Suprapubic skin (tissue), 4 donors: Measurements from ENCODE around the gene ACO2. TPM values are rescaled to one million over a fixed set of nuclear protein-coding genes. Genes with fewer than 3 reads are reported as not detected.

Source experiments
- DNase-seq, 2 donors: peaks; one replicate each; pipeline ENCODE4 v3.0.0-alpha.2; 2019; ENCODE audit warnings: low spot score in 2 of 2
- H3K27ac ChIP-seq: fragments of 200-600 bp; sonication (generic); one replicate; pipeline ENCODE4 v1.5.1; 2019
- H3K27me3 ChIP-seq: fragments of 200-600 bp; sonication (generic); one replicate; pipeline ENCODE4 v1.5.1; 2019
- H3K36me3 ChIP-seq: fragments of 200-600 bp; sonication (generic); one replicate; pipeline ENCODE4 v1.5.1; 2019
- H3K4me1 ChIP-seq: fragments of 200-600 bp; sonication (generic); one replicate; pipeline ENCODE4 v1.5.1; 2019
- H3K4me3 ChIP-seq: fragments of 200-600 bp; sonication (generic); one replicate; pipeline ENCODE4 v1.5.1; 2019; ENCODE audit warnings: mild to moderate bottlenecking
- H3K9me3 ChIP-seq: fragments of 200-600 bp; sonication (generic); one replicate; pipeline ENCODE4 v1.5.1; 2019
- EP300 ChIP-seq: sonication (generic); formaldehyde crosslinking; IDR thresholded peaks from one replicate; pipeline ENCODE4 v1.6.1; 2017; ENCODE audit warnings: antibody characterized with exemption
- POLR2A ChIP-seq, 2 donors: fragments of 450-650 bp; IDR thresholded peaks; one replicate each; pipeline ENCODE4 v1.6.1; 2017; ENCODE audit warnings: antibody characterized with exemption in 2 of 2, mild to moderate bottlenecking in 2 of 2, moderate library complexity in 2 of 2
- POLR2AphosphoS5 ChIP-seq, 3 donors: sonication (generic); formaldehyde crosslinking; IDR thresholded peaks; one replicate each; pipeline ENCODE4 v1.6.1; 2017; ENCODE audit warnings: antibody characterized with exemption in 3 of 3
- WGBS: methylation state at CpG from one replicate; pipeline ENCODE4 v1.1.5; 2018; 5-methylcytosine and 5-hydroxymethylcytosine counted together
- total RNA-seq, 4 donors: library from RNA; depleted of rRNA; stranded (reverse); fragments of >200 nt; gene quantifications; one replicate each; pipeline ENCODE4 v1.1.0, GENCODE V29; 2016
- TF ChIP-seq, protein P1 (sequence below), 2 donors: fragments of 200-600 bp in 1 of 2; fragments of 450-650 bp in 1 of 2; sonication (generic) in 1 of 2; IDR thresholded peaks; one replicate each; pipeline ENCODE4 v1.5.1; 2016 to 2019; ENCODE audit warnings: antibody characterized with exemption in 2 of 2, mild to moderate bottlenecking in 1 of 2, moderate library complexity in 1 of 2

ACO2 gene
- total RNA-seq, 4 donors from 2014 or later: 67.4 to 81.9 (median 75.9) TPM

DNA sequence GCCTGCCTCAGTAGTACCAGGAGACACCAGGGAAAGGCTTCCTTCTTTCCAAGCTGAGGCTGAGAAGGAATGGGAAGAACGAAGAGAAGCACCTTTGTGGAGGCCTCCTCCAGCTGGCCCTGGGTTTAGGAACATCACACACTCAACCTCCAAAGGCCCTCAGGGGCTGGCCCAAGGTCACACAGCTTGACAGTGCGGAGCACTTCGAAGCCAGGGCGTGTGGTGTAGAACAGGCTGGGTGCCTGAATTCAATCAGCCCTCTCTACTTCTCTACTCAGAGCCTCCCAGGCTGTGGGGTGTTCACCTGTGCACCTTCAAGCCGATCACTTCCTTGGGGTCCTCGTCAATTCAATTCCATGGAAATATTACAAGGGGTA lies 91.2 kb downstream of the ACO2 start:
- Histone ChIP-seq H3K4me1 (peaks cover 6% of the 10 kb centered on the region), H3K4me3 (no peak overlapping the region), H3K27me3 (peaks cover 21% of the 10 kb centered on the region), H3K9me3 (no peaks in the 10 kb centered on the region), H3K27ac (no peak overlapping the region), H3K36me3 (no peaks in the 10 kb centered on the region)
- WGBS: 36% methylated on average over 4 of the region's 6 CpGs
- TF ChIP-seq, protein P1, sequence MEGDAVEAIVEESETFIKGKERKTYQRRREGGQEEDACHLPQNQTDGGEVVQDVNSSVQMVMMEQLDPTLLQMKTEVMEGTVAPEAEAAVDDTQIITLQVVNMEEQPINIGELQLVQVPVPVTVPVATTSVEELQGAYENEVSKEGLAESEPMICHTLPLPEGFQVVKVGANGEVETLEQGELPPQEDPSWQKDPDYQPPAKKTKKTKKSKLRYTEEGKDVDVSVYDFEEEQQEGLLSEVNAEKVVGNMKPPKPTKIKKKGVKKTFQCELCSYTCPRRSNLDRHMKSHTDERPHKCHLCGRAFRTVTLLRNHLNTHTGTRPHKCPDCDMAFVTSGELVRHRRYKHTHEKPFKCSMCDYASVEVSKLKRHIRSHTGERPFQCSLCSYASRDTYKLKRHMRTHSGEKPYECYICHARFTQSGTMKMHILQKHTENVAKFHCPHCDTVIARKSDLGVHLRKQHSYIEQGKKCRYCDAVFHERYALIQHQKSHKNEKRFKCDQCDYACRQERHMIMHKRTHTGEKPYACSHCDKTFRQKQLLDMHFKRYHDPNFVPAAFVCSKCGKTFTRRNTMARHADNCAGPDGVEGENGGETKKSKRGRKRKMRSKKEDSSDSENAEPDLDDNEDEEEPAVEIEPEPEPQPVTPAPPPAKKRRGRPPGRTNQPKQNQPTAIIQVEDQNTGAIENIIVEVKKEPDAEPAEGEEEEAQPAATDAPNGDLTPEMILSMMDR (IDR thresholded peaks at IDR 0.05): no peak
- TF ChIP-seq POLR2AphosphoS5 (IDR thresholded peaks at IDR 0.05): no peak
- TF ChIP-seq EP300: no peak
- TF ChIP-seq POLR2A (IDR thresholded peaks at IDR 0.05): no peak
- no peak for DNase-seq

DNA sequence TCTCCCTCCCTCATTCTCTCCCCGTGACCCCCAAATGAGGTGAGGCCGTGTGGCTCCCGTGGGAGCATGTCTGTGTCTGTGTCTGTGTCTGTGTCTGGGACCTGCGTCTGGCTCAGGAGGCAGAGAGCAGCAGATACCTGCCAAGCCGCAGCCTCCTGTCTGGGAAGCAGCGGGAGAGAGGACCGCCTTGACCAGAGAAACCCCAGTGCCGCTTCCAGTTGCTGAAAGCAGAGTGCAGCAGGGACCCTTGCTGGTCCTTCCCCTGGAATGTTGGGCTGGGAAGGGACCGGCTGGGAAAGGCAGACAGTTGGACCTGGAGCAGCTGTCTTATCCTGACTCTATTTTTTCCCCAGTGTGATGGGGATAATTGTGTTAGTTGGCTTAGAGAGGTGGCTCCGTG lies 92.4 kb downstream of the ACO2 start:
- Histone ChIP-seq H3K9me3 (no peaks in the 10 kb centered on the region), H3K27me3 (peaks cover 21% of the 10 kb centered on the region), H3K27ac (no peak overlapping the region), H3K36me3 (no peaks in the 10 kb centered on the region), H3K4me3 (no peak overlapping the region), H3K4me1 (peaks cover 6% of the 10 kb centered on the region)
- TF ChIP-seq, protein P1 (IDR thresholded peaks at IDR 0.05): no peak
- TF ChIP-seq POLR2A (IDR thresholded peaks at IDR 0.05) (no peak), EP300 (no peak), POLR2AphosphoS5 (IDR thresholded peaks at IDR 0.05) (no peak)
- DNase-seq: no peak
- WGBS: 61% methylated on average over 4 of the region's 10 CpGs

GRCh38 chr22:41561788-41562187 lies 92.9 kb downstream of the ACO2 start:
- Histone ChIP-seq H3K4me1 (peaks cover 6% of the 10 kb centered on the region), H3K36me3 (no peaks in the 10 kb centered on the region), H3K9me3 (no peaks in the 10 kb centered on the region), H3K27ac (no peak overlapping the region), H3K4me3 (no peak overlapping the region), H3K27me3 (peaks cover 21% of the 10 kb centered on the region)
- TF ChIP-seq, protein P1 (IDR thresholded peaks at IDR 0.05): no peak
- TF ChIP-seq POLR2AphosphoS5 (IDR thresholded peaks at IDR 0.05) (no peak), POLR2A (IDR thresholded peaks at IDR 0.05) (no peak), EP300 (no peak)
- WGBS: 77% methylated on average over 5 of the region's 5 CpGs
- no peak for DNase-seq

GRCh38 chr22:41562461-41562860 lies 93.5 kb downstream of the ACO2 start:
- no peaks in the 10 kb centered on the region for H3K36me3 ChIP-seq
- H3K27me3 ChIP-seq: peaks cover 21% of the 10 kb centered on the region
- peak overlapping the region; percentile 24 for H3K27ac ChIP-seq
- peaks cover 2% of the 10 kb centered on the region for H3K4me1 ChIP-seq
- DNase-seq: no peak
- H3K4me3 ChIP-seq: no peak overlapping the region
- no peak for TF ChIP-seq EP300
- TF ChIP-seq, protein P1 (IDR thresholded peaks at IDR 0.05): no peak
- no peak for TF ChIP-seq POLR2A (IDR thresholded peaks at IDR 0.05)
- no peak for TF ChIP-seq POLR2AphosphoS5 (IDR thresholded peaks at IDR 0.05)
- no peaks in the 10 kb centered on the region for H3K9me3 ChIP-seq
- 82% methylated on average over 3 of the region's 4 CpGs for WGBS

GRCh38 chr22:41563051-41563711 lies 94.3 kb downstream of the ACO2 start:
- DNase-seq: no peak
- TF ChIP-seq EP300 (no peak), POLR2A (IDR thresholded peaks at IDR 0.05) (no peak), POLR2AphosphoS5 (IDR thresholded peaks at IDR 0.05) (no peak)
- TF ChIP-seq, protein P1 (IDR thresholded peaks at IDR 0.05): no peak
- no peak overlapping the region for H3K27ac ChIP-seq
- peaks cover 16% of the 10 kb centered on the region for H3K27me3 ChIP-seq
- 61% methylated on average over 10 of the region's 10 CpGs for WGBS
- no peaks in the 10 kb centered on the region for H3K9me3 ChIP-seq
- H3K36me3 ChIP-seq: no peaks in the 10 kb centered on the region
- no peaks in the 10 kb centered on the region for H3K4me1 ChIP-seq
- no peak overlapping the region for H3K4me3 ChIP-seq
